Activated CD4-positive, alpha-beta T cell treated with anti-CD3 and anti-CD28 coated beads, Interleukin-2, amount 10 ng/mL, durations not matched to agents 7 days and 5 days (primary cell): ENCODE data around the gene SH3D19. TPM values are rescaled to one million over a fixed set of nuclear protein-coding genes. Genes with fewer than 3 reads are reported as not detected.

ENCODE experiments used
- CTCF ChIA-PET: fragments of 350-600 bp; sonication (Branson Sonifier 250); formaldehyde crosslinking; loops from one replicate; lab custom pipeline; 2021; ENCODE audit warnings: antibody characterized with exemption; lab: Charles Lee
- POLR2A ChIA-PET: fragments of 350-600 bp; sonication (Branson Sonifier 250); formaldehyde crosslinking; loops from one replicate; lab custom pipeline; 2021; ENCODE audit warnings: antibody characterized with exemption; lab: Charles Lee
- DNase-seq: peaks from one replicate; pipeline ENCODE4 v3.0.0-alpha.2; 2020
- H3K27ac Mint-ChIP-seq: one replicate; pipeline ENCODE4 v1.8.0; 2021; ENCODE audit warnings: mild to moderate bottlenecking, moderate library complexity, mixed read lengths
- H3K27me3 Mint-ChIP-seq: one replicate; pipeline ENCODE4 v1.8.0; 2021; ENCODE audit warnings: mixed read lengths
- H3K36me3 Mint-ChIP-seq: one replicate; pipeline ENCODE4 v1.8.0; 2021; ENCODE audit warnings: low read depth, mixed read lengths
- H3K4me1 Mint-ChIP-seq: one replicate; pipeline ENCODE4 v1.8.0; 2021; ENCODE audit warnings: mixed read lengths
- H3K4me3 Mint-ChIP-seq: one replicate; pipeline ENCODE4 v1.8.0; 2021; ENCODE audit warnings: mild to moderate bottlenecking, moderate library complexity, mixed read lengths
- H3K9me3 Mint-ChIP-seq: one replicate; pipeline ENCODE4 v1.8.0; 2021; ENCODE audit warnings: mixed read lengths
- total RNA-seq, 2 experiments: library from RNA; stranded (reverse); gene quantifications; one replicate each; pipeline ENCODE4 v1.2.3, GENCODE V29; 2021

SH3D19 gene
- total RNA-seq, 2 experiments from 2014 or later, result not detected

GRCh38 chr4:151184523-151185458 is 140.6 kb downstream of the SH3D19 start:
- no peaks in the 10 kb centered on the region for H3K9me3 Mint-ChIP-seq

GRCh38 chr4:151182455-151182996 is 142.9 kb downstream of the SH3D19 start:
- Mint-ChIP-seq H3K4me1 (no peaks in the 10 kb centered on the region), H3K36me3 (no peaks in the 10 kb centered on the region), H3K27me3 (peaks cover 4% of the 10 kb centered on the region), H3K9me3 (no peaks in the 10 kb centered on the region), H3K27ac (no peak overlapping the region), H3K4me3 (no peak overlapping the region)
- POLR2A ChIA-PET, result no interaction called here
- CTCF ChIA-PET, result no interaction called here
- no peak for DNase-seq

More at GRCh38 chr4:151184523-151185458, 140.6 kb downstream of the SH3D19 start:
- no peak overlapping the region for H3K27ac Mint-ChIP-seq
- H3K4me3 Mint-ChIP-seq, result no peak overlapping the region
- ChIA-PET CTCF (interaction anchor here (0.6 kb wide), 1 partner anchor 369 kb away, joined by 4 read pairs; no protein-coding TSS in a partner anchor), POLR2A (no interaction called here)
- no peak for DNase-seq
- H3K27me3 Mint-ChIP-seq, result peaks cover 3% of the 10 kb centered on the region
- no peaks in the 10 kb centered on the region for H3K4me1 Mint-ChIP-seq
- no peaks in the 10 kb centered on the region for H3K36me3 Mint-ChIP-seq

- peaks cover 1% of the 10 kb centered on the region for H3K27me3 Mint-ChIP-seq
- no peaks in the 10 kb centered on the region for H3K4me1 Mint-ChIP-seq
- ChIA-PET CTCF (no interaction called here), POLR2A (no interaction called here)
- no peaks in the 10 kb centered on the region for H3K36me3 Mint-ChIP-seq
- H3K4me3 Mint-ChIP-seq, result no peak overlapping the region
- DNase-seq, result no peak
- H3K27ac Mint-ChIP-seq, result no peak overlapping the region
- H3K9me3 Mint-ChIP-seq, result no peaks in the 10 kb centered on the region
Measured at GRCh38 chr4:151176685-151177084, 148.7 kb downstream of the SH3D19 start.

GRCh38 chr4:151175754-151176631 is 149.4 kb downstream of the SH3D19 start:
- Mint-ChIP-seq H3K4me3 (no peak overlapping the region), H3K4me1 (no peaks in the 10 kb centered on the region), H3K27ac (no peak overlapping the region), H3K27me3 (peaks cover 1% of the 10 kb centered on the region), H3K36me3 (no peaks in the 10 kb centered on the region), H3K9me3 (no peaks in the 10 kb centered on the region)
- DNase-seq, result no peak
- ChIA-PET CTCF (no interaction called here), POLR2A (no interaction called here)

GRCh38 chr4:151175233-151175632 is 150.2 kb downstream of the SH3D19 start:
- no peak overlapping the region for H3K4me3 Mint-ChIP-seq
- H3K27ac Mint-ChIP-seq, result no peak overlapping the region
- H3K4me1 Mint-ChIP-seq, result no peaks in the 10 kb centered on the region
- no peak for DNase-seq
- CTCF ChIA-PET, result no interaction called here
- H3K9me3 Mint-ChIP-seq, result no peaks in the 10 kb centered on the region
- POLR2A ChIA-PET, result no interaction called here
- no peaks in the 10 kb centered on the region for H3K36me3 Mint-ChIP-seq
- peaks cover 5% of the 10 kb centered on the region for H3K27me3 Mint-ChIP-seq

GRCh38 chr4:151174784-151175183 is 150.6 kb downstream of the SH3D19 start:
- no peak overlapping the region for H3K27ac Mint-ChIP-seq
- no peak overlapping the region for H3K4me3 Mint-ChIP-seq
- DNase-seq, result no peak
- POLR2A ChIA-PET, result no interaction called here
- H3K4me1 Mint-ChIP-seq, result no peaks in the 10 kb centered on the region
- H3K9me3 Mint-ChIP-seq, result no peaks in the 10 kb centered on the region
- H3K36me3 Mint-ChIP-seq, result no peaks in the 10 kb centered on the region
- H3K27me3 Mint-ChIP-seq, result peaks cover 6% of the 10 kb centered on the region
- CTCF ChIA-PET, result interaction anchor here (1.1 kb wide), 1 partner anchor 11 kb away, joined by 3 read pairs; no protein-coding TSS in a partner anchor

GRCh38 chr4:151173871-151174270 is 151.5 kb downstream of the SH3D19 start:
- H3K9me3 Mint-ChIP-seq, result no peaks in the 10 kb centered on the region

GRCh38 chr4:151169900-151170299 is 155.5 kb downstream of the SH3D19 start:
- H3K27ac Mint-ChIP-seq, result no peak overlapping the region
- ChIA-PET POLR2A (no interaction called here), CTCF (no interaction called here)
- H3K4me3 Mint-ChIP-seq, result no peak overlapping the region
- H3K27me3 Mint-ChIP-seq, result peaks cover 10% of the 10 kb centered on the region
- H3K4me1 Mint-ChIP-seq, result no peaks in the 10 kb centered on the region
- no peak for DNase-seq
- no peaks in the 10 kb centered on the region for H3K9me3 Mint-ChIP-seq
- H3K36me3 Mint-ChIP-seq, result no peaks in the 10 kb centered on the region

More at GRCh38 chr4:151173871-151174270, 151.5 kb downstream of the SH3D19 start:
- no peak for DNase-seq
- H3K27ac Mint-ChIP-seq, result no peak overlapping the region
- no peak overlapping the region for H3K4me3 Mint-ChIP-seq
- ChIA-PET POLR2A (no interaction called here), CTCF (interaction anchor here (1.1 kb wide), 1 partner anchor 10 kb away, joined by 3 read pairs; no protein-coding TSS in a partner anchor)
- H3K27me3 Mint-ChIP-seq, result peaks cover 10% of the 10 kb centered on the region
- H3K4me1 Mint-ChIP-seq, result no peaks in the 10 kb centered on the region
- H3K36me3 Mint-ChIP-seq, result no peaks in the 10 kb centered on the region

GRCh38 chr4:151169223-151169622 is 156.2 kb downstream of the SH3D19 start:
- no peaks in the 10 kb centered on the region for H3K4me1 Mint-ChIP-seq
- CTCF ChIA-PET, result no interaction called here

GRCh38 chr4:151167561-151167960 is 157.8 kb downstream of the SH3D19 start:
- Mint-ChIP-seq H3K4me3 (no peak overlapping the region), H3K4me1 (no peaks in the 10 kb centered on the region), H3K9me3 (no peaks in the 10 kb centered on the region), H3K27ac (no peak overlapping the region), H3K36me3 (no peaks in the 10 kb centered on the region), H3K27me3 (peaks cover 12% of the 10 kb centered on the region)
- DNase-seq, result no peak
- POLR2A ChIA-PET, result no interaction called here
- CTCF ChIA-PET, result no interaction called here

More at GRCh38 chr4:151169223-151169622, 156.2 kb downstream of the SH3D19 start:
- Mint-ChIP-seq H3K27ac (no peak overlapping the region), H3K27me3 (peaks cover 10% of the 10 kb centered on the region), H3K4me3 (no peak overlapping the region), H3K36me3 (no peaks in the 10 kb centered on the region), H3K9me3 (no peaks in the 10 kb centered on the region)
- POLR2A ChIA-PET, result no interaction called here
- DNase-seq, result no peak

- Mint-ChIP-seq H3K27ac (no peak overlapping the region), H3K27me3 (peaks cover 15% of the 10 kb centered on the region), H3K4me1 (no peaks in the 10 kb centered on the region), H3K4me3 (no peak overlapping the region), H3K9me3 (no peaks in the 10 kb centered on the region), H3K36me3 (no peaks in the 10 kb centered on the region)
- CTCF ChIA-PET, result no interaction called here
- no peak for DNase-seq
- POLR2A ChIA-PET, result no interaction called here
Measured at GRCh38 chr4:151166636-151167035, 158.8 kb downstream of the SH3D19 start.

- Mint-ChIP-seq H3K36me3 (no peaks in the 10 kb centered on the region), H3K4me3 (no peak overlapping the region)
Measured at GRCh38 chr4:151165205-151166000, 160.0 kb downstream of the SH3D19 start.

More at GRCh38 chr4:151165205-151166000, 160.0 kb downstream of the SH3D19 start:
- Mint-ChIP-seq H3K9me3 (no peaks in the 10 kb centered on the region), H3K27me3 (peaks cover 14% of the 10 kb centered on the region), H3K4me1 (no peaks in the 10 kb centered on the region), H3K27ac (no peak overlapping the region)
- ChIA-PET POLR2A (no interaction called here), CTCF (interaction anchor here (0.6 to 1.1 kb wide), 2 partner anchors 13 to 449 kb away, joined by 4 to 6 read pairs; no protein-coding TSS in a partner anchor)
- DNase-seq, result no peak
